Lung (tissue), 12 donors: ENCODE measurements around the gene GIMD1. TPM values are rescaled to one million over a fixed set of nuclear protein-coding genes. Genes with fewer than 3 reads are reported as not detected.

ENCODE experiments used
- ATAC-seq: fragments of 200-7000 bp; cut with Tn5 transposase; one replicate; pipeline ENCODE4 v1.9.1; 2020; ENCODE audit warnings: moderate number of reproducible peaks; ENCODE audit not compliant: insufficient read depth, low FRiP score
- DNase-seq, 3 donors: peaks; one replicate each; pipeline ENCODE4 v3.0.0-alpha.2; 2013 to 2017
- H3K27ac ChIP-seq, 2 donors: one replicate each; pipeline ENCODE4 v1.5.1; 2013; ENCODE audit warnings: mild to moderate bottlenecking in 2 of 2, moderate library complexity in 2 of 2, control low read depth in 1 of 2, inconsistent platforms in 1 of 2, low read depth in 1 of 2, low read length in 1 of 2
- H3K27me3 ChIP-seq, 3 donors: one replicate each; pipeline ENCODE4 v1.5.1; 2013; ENCODE audit warnings: low read length in 2 of 3; ENCODE audit not compliant: control insufficient read depth in 3 of 3, insufficient read depth in 3 of 3
- H3K36me3 ChIP-seq, 4 donors: one replicate each; pipeline ENCODE4 v1.5.1; 2013; ENCODE audit warnings: low read length in 4 of 4, mild to moderate bottlenecking in 1 of 4, moderate library complexity in 1 of 4; ENCODE audit not compliant: control insufficient read depth in 4 of 4, insufficient read depth in 4 of 4
- H3K4me1 ChIP-seq, 5 donors: one replicate each; pipeline ENCODE4 v1.5.1; 2013; ENCODE audit warnings: low read length in 5 of 5, mild to moderate bottlenecking in 2 of 5, moderate library complexity in 1 of 5; ENCODE audit not compliant: control insufficient read depth in 5 of 5, insufficient read depth in 5 of 5
- H3K4me3 ChIP-seq: one replicate; pipeline ENCODE4 v1.5.1; 2013; ENCODE audit warnings: mild to moderate bottlenecking, control low read depth, moderate library complexity
- H3K9ac ChIP-seq, 2 donors: one replicate each; pipeline ENCODE4 v1.5.1; 2013; ENCODE audit warnings: low read length in 2 of 2, control low read depth in 1 of 2; ENCODE audit not compliant: insufficient read depth in 1 of 2
- H3K9me3 ChIP-seq, 4 donors: one replicate each; pipeline ENCODE4 v1.5.1; 2013; ENCODE audit warnings: low read length in 3 of 4, mild to moderate bottlenecking in 1 of 4, moderate library complexity in 1 of 4; ENCODE audit not compliant: control insufficient read depth in 4 of 4, insufficient read depth in 3 of 4
- WGBS, 2 donors: extraction: QIAGEN DNeasy Blood & Tissue Kit; methylation state at CpG; one replicate each; pipeline ENCODE4 v1.1.7; 2013; 5-methylcytosine and 5-hydroxymethylcytosine counted together
- polyA plus RNA-seq, 2 donors: library from polyadenylated mRNA; stranded (reverse); fragments of 200-250 nt; gene quantifications; one replicate each; pipeline ENCODE4 v1.2.1, GENCODE V29; 2013
- total RNA-seq, 2 donors: library from RNA; depleted of rRNA in 1 of 2; stranded (reverse); fragments of >200 nt in 1 of 2; gene quantifications; one replicate each; pipeline ENCODE4 v1.2.1, GENCODE V29; 2014 to 2021
- TF ChIP-seq, protein P1 (sequence below): IDR thresholded peaks from 2 replicates; pipeline ENCODE4 v1.5.1; 2012; ENCODE audit warnings: mild to moderate bottlenecking; ENCODE audit errors: control extremely low read depth, extremely low read depth
- donor health status: control.
- donor health status: control.
- donor health status: Bipolar disorder and iron deficiency.
- donor health status: healthy.
- donor health status: DM: yes; HTN: yes; CAD: no.

Gene GIMD1
- total and polyA plus RNA-seq, 4 donors: not detected

DNA sequence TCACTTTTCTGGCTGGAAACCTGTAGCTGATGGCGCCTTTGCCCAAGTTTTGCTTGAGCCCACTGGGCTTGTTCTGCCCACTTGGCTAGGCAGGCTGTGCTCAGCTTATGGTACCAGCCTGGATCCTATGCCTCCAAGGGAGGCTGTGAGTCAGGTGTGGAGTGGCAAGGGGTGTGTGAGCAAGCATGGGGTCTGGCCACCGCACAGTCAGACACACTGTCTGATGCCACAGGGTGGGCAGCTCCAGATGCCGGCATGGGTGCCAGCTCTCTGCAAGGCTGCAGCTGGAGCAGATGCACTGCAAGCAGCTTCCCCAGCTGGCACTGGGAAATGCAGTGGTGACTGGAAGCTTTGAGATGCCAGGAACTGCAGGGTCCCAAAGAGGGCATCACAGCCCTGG, 16.3 kb upstream of the GIMD1 start:
- Histone ChIP-seq H3K9me3 (peaks cover 0 to 13% (median 0%) of the 10 kb centered on the region in 4 donors), H3K36me3 (no peaks in the 10 kb centered on the region), H3K27me3 (no peaks in the 10 kb centered on the region), H3K4me1 (no peaks in the 10 kb centered on the region), H3K27ac (no peak overlapping the region), H3K4me3 (no peak overlapping the region), H3K9ac (no peak overlapping the region)
- ATAC-seq (no peak), DNase-seq (no peak)
- WGBS, 2 donors: 94 to 96% methylated on average over 3 of the region's 3 CpGs
- TF ChIP-seq, protein P1, sequence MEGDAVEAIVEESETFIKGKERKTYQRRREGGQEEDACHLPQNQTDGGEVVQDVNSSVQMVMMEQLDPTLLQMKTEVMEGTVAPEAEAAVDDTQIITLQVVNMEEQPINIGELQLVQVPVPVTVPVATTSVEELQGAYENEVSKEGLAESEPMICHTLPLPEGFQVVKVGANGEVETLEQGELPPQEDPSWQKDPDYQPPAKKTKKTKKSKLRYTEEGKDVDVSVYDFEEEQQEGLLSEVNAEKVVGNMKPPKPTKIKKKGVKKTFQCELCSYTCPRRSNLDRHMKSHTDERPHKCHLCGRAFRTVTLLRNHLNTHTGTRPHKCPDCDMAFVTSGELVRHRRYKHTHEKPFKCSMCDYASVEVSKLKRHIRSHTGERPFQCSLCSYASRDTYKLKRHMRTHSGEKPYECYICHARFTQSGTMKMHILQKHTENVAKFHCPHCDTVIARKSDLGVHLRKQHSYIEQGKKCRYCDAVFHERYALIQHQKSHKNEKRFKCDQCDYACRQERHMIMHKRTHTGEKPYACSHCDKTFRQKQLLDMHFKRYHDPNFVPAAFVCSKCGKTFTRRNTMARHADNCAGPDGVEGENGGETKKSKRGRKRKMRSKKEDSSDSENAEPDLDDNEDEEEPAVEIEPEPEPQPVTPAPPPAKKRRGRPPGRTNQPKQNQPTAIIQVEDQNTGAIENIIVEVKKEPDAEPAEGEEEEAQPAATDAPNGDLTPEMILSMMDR: no peak

- TF ChIP-seq, protein P1: no peak
- peaks cover 0 to 4% (median 0%) of the 10 kb centered on the region in 4 donors for H3K9me3 ChIP-seq
These were observed 11.6 kb upstream of the GIMD1 start for GRCh38 chr4:106380179-106380578.

GRCh38 chr4:106373026-106373425, 4.4 kb upstream of the GIMD1 start:
- no peak for ATAC-seq
- WGBS, 2 donors: 61 to 76% methylated on average over 3 of the region's 3 CpGs

More at GRCh38 chr4:106380179-106380578, 11.6 kb upstream of the GIMD1 start:
- Histone ChIP-seq H3K36me3 (no peaks in the 10 kb centered on the region), H3K4me3 (no peak overlapping the region), H3K27me3 (peaks cover 0 to 2% (median 0%) of the 10 kb centered on the region in 3 donors), H3K9ac (no peak overlapping the region), H3K27ac (no peak overlapping the region), H3K4me1 (no peaks in the 10 kb centered on the region)
- no peak for DNase-seq
- ATAC-seq: no peak

More at GRCh38 chr4:106373026-106373425, 4.4 kb upstream of the GIMD1 start:
- Histone ChIP-seq H3K9me3 (no peaks in the 10 kb centered on the region), H3K27ac (no peak overlapping the region), H3K9ac (no peak overlapping the region), H3K4me1 (peaks cover 0 to 7% (median 0%) of the 10 kb centered on the region in 5 donors), H3K36me3 (no peaks in the 10 kb centered on the region), H3K27me3 (peaks cover 0 to 17% (median 0%) of the 10 kb centered on the region in 3 donors), H3K4me3 (no peak overlapping the region)
- TF ChIP-seq, protein P1: no peak
- DNase-seq: no peak
